Activated CD8-positive, alpha-beta memory T cell treated with anti-CD3 and anti-CD28 coated beads, Interleukin-2, amount 50 U/mL, for 4 hours (primary cell): ENCODE results near the gene GATA1.
A peak's percentile ranks its signal among the peaks of the same experiment; 100 is the strongest.

Experiments used
- DNase-seq: peaks from one replicate; pipeline ENCODE4 v3.0.0-alpha.2; 2020

GATA1 gene

GRCh38 chrX:48785540-48786214, 713 bp upstream of the GATA1 start:
- no peak for DNase-seq

- DNase-seq, result no peak
These were observed 575 bp downstream of the GATA1 start for GRCh38 chrX:48786825-48787504.

- DNase-seq, result no peak
These were observed 1.4 kb downstream of the GATA1 start for GRCh38 chrX:48787505-48788443.

- DNase-seq, result no peak
These were observed 3.2 kb downstream of the GATA1 start for GRCh38 chrX:48789366-48790220.

GRCh38 chrX:48790477-48790876, 4.1 kb downstream of the GATA1 start:
- no peak for DNase-seq

- no peak for DNase-seq
These were observed 4.9 kb downstream of the GATA1 start for GRCh38 chrX:48791063-48791820.

GRCh38 chrX:48792219-48792618, 5.8 kb downstream of the GATA1 start:
- DNase-seq, result no peak

- no peak for DNase-seq
These were observed 7.5 kb downstream of the GATA1 start for GRCh38 chrX:48793935-48794334.

- DNase-seq, result no peak
These were observed 8.0 kb downstream of the GATA1 start for GRCh38 chrX:48794340-48794910.

- no peak for DNase-seq
These were observed 8.6 kb downstream of the GATA1 start for GRCh38 chrX:48794911-48795515.

- DNase-seq, result no peak
These were observed 11.9 kb downstream of the GATA1 start for GRCh38 chrX:48798318-48798717.

- no peak for DNase-seq
These were observed 14.3 kb downstream of the GATA1 start for GRCh38 chrX:48800574-48801279.

GRCh38 chrX:48801280-48802088, 15.1 kb downstream of the GATA1 start, which contains the start of gene HDAC6:
TSS of gene HDAC6 (plus strand) at chrX:48802067. CDS start at chrX:48802693, 626 bp downstream.
- DNase-seq, result peak; percentile 92

- DNase-seq, result peak; percentile 49
These were observed 15.9 kb downstream of the GATA1 start for GRCh38 chrX:48802089-48802904.

- DNase-seq, result no peak
These were observed 16.5 kb downstream of the GATA1 start for GRCh38 chrX:48802905-48803200.

- DNase-seq, result no peak
These were observed 19.7 kb downstream of the GATA1 start for GRCh38 chrX:48806081-48806480.

GRCh38 chrX:48813644-48814043, 27.3 kb downstream of the GATA1 start:
- no peak for DNase-seq

- DNase-seq, result no peak
These were observed 28.3 kb downstream of the GATA1 start for GRCh38 chrX:48814722-48815121.

- DNase-seq, result no peak
These were observed 28.9 kb downstream of the GATA1 start for GRCh38 chrX:48815266-48815665.
